Ishikawa (cell line): Measurements from ENCODE around the gene PPP4R4.

Experiments
- CEBPB ChIP-seq: IDR thresholded peaks from 2 replicates; pipeline ENCODE4 v1.6.1; 2012
- EP300 ChIP-seq: IDR thresholded peaks from 2 replicates; pipeline ENCODE4 v1.6.1; 2012; ENCODE audit warnings: borderline replicate concordance
- TAF1 ChIP-seq: IDR thresholded peaks from 2 replicates; pipeline ENCODE4 v1.6.1; 2012; ENCODE audit warnings: low read depth, mild to moderate bottlenecking
- TF ChIP-seq, protein P1 (sequence below): IDR thresholded peaks from 2 replicates; pipeline ENCODE4 v1.6.1; 2012; ENCODE audit warnings: low read depth, mild to moderate bottlenecking

GRCh38 chr14:94293578-94293924, 119.4 kb downstream of the PPP4R4 start:
- TF ChIP-seq TAF1 = no peak
- TF ChIP-seq, protein P1, sequence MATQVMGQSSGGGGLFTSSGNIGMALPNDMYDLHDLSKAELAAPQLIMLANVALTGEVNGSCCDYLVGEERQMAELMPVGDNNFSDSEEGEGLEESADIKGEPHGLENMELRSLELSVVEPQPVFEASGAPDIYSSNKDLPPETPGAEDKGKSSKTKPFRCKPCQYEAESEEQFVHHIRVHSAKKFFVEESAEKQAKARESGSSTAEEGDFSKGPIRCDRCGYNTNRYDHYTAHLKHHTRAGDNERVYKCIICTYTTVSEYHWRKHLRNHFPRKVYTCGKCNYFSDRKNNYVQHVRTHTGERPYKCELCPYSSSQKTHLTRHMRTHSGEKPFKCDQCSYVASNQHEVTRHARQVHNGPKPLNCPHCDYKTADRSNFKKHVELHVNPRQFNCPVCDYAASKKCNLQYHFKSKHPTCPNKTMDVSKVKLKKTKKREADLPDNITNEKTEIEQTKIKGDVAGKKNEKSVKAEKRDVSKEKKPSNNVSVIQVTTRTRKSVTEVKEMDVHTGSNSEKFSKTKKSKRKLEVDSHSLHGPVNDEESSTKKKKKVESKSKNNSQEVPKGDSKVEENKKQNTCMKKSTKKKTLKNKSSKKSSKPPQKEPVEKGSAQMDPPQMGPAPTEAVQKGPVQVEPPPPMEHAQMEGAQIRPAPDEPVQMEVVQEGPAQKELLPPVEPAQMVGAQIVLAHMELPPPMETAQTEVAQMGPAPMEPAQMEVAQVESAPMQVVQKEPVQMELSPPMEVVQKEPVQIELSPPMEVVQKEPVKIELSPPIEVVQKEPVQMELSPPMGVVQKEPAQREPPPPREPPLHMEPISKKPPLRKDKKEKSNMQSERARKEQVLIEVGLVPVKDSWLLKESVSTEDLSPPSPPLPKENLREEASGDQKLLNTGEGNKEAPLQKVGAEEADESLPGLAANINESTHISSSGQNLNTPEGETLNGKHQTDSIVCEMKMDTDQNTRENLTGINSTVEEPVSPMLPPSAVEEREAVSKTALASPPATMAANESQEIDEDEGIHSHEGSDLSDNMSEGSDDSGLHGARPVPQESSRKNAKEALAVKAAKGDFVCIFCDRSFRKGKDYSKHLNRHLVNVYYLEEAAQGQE = no peak
- TF ChIP-seq EP300 = no peak
- no peak for TF ChIP-seq CEBPB
